ENCODE measurements around the gene FRMD3.

DNA sequence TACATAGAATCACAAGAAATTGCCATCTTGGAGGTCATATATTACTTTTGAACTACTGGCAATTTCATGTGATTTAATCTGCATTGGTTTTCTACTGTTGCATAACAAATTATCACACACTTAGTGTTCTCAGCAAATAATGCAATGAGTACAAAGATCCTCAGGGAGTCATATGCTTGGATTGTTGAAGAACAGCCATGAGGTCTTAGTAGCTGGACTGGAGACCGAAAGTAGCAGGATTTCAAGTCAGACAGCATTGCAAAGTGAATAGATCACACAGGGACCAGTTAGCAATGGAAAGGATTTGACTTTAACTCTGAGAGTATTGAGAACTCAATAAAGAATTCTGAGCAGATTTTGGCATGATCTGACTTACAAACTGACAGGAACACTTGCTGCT lies 32.2 kb upstream of the FRMD3 start:
- TF ChIP-seq, protein P1, sequence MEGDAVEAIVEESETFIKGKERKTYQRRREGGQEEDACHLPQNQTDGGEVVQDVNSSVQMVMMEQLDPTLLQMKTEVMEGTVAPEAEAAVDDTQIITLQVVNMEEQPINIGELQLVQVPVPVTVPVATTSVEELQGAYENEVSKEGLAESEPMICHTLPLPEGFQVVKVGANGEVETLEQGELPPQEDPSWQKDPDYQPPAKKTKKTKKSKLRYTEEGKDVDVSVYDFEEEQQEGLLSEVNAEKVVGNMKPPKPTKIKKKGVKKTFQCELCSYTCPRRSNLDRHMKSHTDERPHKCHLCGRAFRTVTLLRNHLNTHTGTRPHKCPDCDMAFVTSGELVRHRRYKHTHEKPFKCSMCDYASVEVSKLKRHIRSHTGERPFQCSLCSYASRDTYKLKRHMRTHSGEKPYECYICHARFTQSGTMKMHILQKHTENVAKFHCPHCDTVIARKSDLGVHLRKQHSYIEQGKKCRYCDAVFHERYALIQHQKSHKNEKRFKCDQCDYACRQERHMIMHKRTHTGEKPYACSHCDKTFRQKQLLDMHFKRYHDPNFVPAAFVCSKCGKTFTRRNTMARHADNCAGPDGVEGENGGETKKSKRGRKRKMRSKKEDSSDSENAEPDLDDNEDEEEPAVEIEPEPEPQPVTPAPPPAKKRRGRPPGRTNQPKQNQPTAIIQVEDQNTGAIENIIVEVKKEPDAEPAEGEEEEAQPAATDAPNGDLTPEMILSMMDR (IDR thresholded peaks at IDR 0.05; ENCODE audit: extremely low read depth in 1 of 2, insufficient read depth in 1 of 2, low read depth in 1 of 2, low read length in 2 of 2): no peak
- TF ChIP-seq EZH2 (IDR thresholded peaks at IDR 0.05; ENCODE audit: borderline replicate concordance, low read depth, low read length, severe bottlenecking) (no peak), POLR2AphosphoS5 (IDR thresholded peaks at IDR 0.05; ENCODE audit: insufficient read depth, low read depth, low read length) (no peak)

Measured in endothelial cell of umbilical vein (primary cell).